ENCODE measurements around the gene DNAJC15.
"Not testable (repeated sequence)": the region's sequence is repeated elsewhere in the genome, so short reads cannot be mapped to it uniquely, and the experiment has no call there.

GRCh38 chr13:42991233-42991897, 32.0 kb upstream of the DNAJC15 start:
- TF ChIP-seq CTCF, POLR2A (IDR thresholded peaks at IDR 0.05): not testable (repeated sequence)

All from body of pancreas (tissue), 4 donors.